GM18499 (cell line): ENCODE results near the gene USP31.
A peak's percentile ranks its signal among the peaks of the same experiment; 100 is the strongest.

Experiments
- ATAC-seq: cut with Tn5 transposase; IDR thresholded peaks from one replicate; pipeline ENCODE4 v1.9.1; 2021; ENCODE audit warnings: moderate number of reproducible peaks; ENCODE audit not compliant: insufficient read depth, unreplicated experiment

USP31 gene

GRCh38 chr16:23149267-23149992 is at the start of gene USP31:
USP31 (minus strand) TSS chr16:23149452; CDS start chr16:23149270, 182 bp downstream.
- peak; percentile 91 for ATAC-seq

- ATAC-seq = no peak
Observed at GRCh38 chr16:23196539-23196938, 47.3 kb upstream of the USP31 start.

GRCh38 chr16:23195366-23195978 is 46.2 kb upstream of the USP31 start:
- no peak for ATAC-seq

- no peak for ATAC-seq
Observed at GRCh38 chr16:23194497-23195221, 45.4 kb upstream of the USP31 start.

- ATAC-seq = no peak
Observed at GRCh38 chr16:23188911-23189310, 39.7 kb upstream of the USP31 start.

- ATAC-seq = no peak
Observed at GRCh38 chr16:23187341-23187740, 38.1 kb upstream of the USP31 start.

- no peak for ATAC-seq
Observed at GRCh38 chr16:23186171-23186570, 36.9 kb upstream of the USP31 start.

- ATAC-seq = no peak
Observed at GRCh38 chr16:23185656-23186055, 36.4 kb upstream of the USP31 start.

- no peak for ATAC-seq
Observed at GRCh38 chr16:23183543-23183862, 34.3 kb upstream of the USP31 start.

- no peak for ATAC-seq
Observed at GRCh38 chr16:23182679-23183542, 33.7 kb upstream of the USP31 start, which contains the start of gene SCNN1G. SCNN1G (plus strand) TSS chr16:23182745; CDS start chr16:23186272, 3,527 bp downstream.

- ATAC-seq = no peak
Observed at GRCh38 chr16:23182206-23182678, 33.0 kb upstream of the USP31 start.

GRCh38 chr16:23181506-23181905 is 32.3 kb upstream of the USP31 start:
- no peak for ATAC-seq

- ATAC-seq = no peak
Observed at GRCh38 chr16:23175651-23176050, 26.4 kb upstream of the USP31 start.

GRCh38 chr16:23174622-23175021 is 25.4 kb upstream of the USP31 start:
- no peak for ATAC-seq

GRCh38 chr16:23172994-23173393 is 23.7 kb upstream of the USP31 start:
- ATAC-seq = no peak

GRCh38 chr16:23172583-23172982 is 23.3 kb upstream of the USP31 start:
- ATAC-seq = no peak

- no peak for ATAC-seq
Observed at GRCh38 chr16:23164736-23165135, 15.5 kb upstream of the USP31 start.

- ATAC-seq = no peak
Observed at GRCh38 chr16:23163921-23164320, 14.7 kb upstream of the USP31 start.

- ATAC-seq = no peak
Observed at GRCh38 chr16:23160574-23160973, 11.3 kb upstream of the USP31 start.

GRCh38 chr16:23160082-23160481 is 10.8 kb upstream of the USP31 start:
- ATAC-seq = no peak
